Hematopoietic multipotent progenitor cell treated with erythropoietin and hydrocortisone succinate and interleukin-3 and kit ligand, for 17 days (in vitro differentiated cells): ENCODE data around the gene FGD2.

ENCODE experiments used
- DNase-seq: peaks from one replicate; pipeline ENCODE4 v3.0.0-alpha.2; 2015; ENCODE audit warnings: low spot score

The FGD2 gene, protein sequence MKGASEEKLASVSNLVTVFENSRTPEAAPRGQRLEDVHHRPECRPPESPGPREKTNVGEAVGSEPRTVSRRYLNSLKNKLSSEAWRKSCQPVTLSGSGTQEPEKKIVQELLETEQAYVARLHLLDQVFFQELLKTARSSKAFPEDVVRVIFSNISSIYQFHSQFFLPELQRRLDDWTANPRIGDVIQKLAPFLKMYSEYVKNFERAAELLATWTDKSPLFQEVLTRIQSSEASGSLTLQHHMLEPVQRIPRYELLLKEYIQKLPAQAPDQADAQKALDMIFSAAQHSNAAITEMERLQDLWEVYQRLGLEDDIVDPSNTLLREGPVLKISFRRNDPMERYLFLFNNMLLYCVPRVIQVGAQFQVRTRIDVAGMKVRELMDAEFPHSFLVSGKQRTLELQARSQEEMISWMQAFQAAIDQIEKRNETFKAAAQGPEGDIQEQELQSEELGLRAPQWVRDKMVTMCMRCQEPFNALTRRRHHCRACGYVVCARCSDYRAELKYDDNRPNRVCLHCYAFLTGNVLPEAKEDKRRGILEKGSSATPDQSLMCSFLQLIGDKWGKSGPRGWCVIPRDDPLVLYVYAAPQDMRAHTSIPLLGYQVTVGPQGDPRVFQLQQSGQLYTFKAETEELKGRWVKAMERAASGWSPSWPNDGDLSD

DNA sequence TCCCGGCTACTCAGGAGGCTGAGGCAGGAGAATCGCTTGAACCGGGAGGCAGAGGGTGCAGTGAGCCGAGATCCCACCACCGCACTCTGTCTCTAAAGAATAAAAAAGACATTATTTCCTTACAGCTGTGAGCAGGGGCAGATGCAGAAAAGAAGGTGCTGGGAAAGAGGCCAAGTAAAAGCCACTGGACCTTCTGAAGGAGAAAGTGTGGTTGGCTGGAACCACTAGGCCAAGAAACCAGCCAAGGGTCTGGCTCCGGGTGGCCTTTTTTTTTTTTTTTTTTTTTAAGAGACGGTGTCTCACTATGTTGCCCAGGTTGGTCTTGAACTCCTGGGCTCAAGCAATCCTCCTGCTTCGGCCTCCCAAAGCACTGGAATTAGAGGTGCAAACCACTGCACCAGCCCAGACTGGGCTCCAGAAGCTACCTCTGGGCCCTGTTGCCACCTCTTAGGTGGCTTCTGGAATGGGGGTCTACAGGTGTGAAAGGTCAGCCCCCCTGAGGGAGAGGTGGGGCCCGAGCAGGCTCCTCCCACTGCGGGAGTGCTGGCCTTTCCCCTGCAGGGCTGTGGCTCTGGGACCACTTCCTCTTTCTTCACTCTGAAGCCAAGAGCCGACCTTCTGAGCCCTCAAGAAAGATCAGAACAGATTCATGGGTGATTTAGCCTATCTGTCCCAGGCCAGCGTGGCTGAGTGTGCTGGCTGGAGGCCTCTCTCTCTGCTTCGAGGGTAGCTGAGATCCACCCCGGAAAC, at the start of gene FGD2:
FGD2 (plus strand) TSS at position 595 of the 750 bp plus-strand sequence. CDS start 163 bp downstream, outside the sequence.
- DNase-seq, result no peak

DNA sequence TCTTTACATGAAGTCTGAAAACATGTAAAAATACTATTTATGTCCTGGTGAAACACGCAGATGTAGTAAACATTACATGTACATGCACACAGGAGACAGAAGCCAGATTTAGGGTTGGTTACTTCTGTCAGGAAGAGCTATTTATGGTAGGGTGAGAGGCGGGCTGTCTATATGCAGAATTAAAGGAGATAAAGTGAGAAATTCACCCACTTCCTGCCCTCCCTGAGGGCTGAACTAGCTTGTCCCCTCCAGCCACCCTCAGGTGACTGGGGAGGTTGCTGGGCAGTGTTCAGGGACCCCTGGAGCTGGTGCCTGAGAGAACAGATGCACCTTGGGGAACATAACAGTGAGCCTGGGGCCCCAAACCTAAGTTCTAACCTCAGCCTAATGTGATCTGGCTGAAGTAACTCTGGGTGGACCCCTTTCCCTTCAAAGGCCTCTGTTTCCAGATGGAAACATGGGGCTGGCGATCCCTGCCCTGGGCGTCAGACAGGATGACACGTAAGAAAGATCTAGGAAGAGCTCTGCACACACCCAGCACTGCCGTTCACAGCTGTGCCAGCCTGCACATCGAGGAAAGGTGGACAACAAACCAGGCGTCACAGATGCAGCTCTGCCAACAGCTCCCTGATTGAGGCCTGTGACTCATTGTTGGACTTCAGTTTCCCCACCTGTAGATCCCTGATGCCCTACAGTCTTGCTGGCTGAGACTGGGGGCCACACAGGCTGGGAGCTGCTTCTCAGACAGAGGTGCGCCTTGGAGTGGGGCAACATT, 49.6 kb upstream of the FGD2 start:
- no peak for DNase-seq

DNA sequence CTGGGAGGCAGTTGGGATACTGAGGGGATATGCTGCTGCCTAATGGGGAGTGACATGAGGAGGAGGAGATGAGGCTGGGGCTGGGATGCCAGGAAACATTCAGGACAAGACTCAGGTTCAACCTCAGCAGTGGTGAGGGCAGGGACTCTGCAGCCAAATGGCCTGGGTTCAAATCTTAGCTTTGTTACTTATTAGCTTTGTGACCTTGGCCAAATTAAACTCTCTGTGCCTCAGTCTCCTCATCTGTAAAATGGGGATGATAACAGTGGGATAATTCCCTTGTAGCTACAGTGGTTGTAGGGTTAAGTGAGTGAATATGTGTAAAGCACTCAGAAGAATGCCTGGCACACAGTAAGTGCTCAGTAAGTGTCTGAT, 49.0 kb upstream of the FGD2 start:
- DNase-seq, result no peak

DNA sequence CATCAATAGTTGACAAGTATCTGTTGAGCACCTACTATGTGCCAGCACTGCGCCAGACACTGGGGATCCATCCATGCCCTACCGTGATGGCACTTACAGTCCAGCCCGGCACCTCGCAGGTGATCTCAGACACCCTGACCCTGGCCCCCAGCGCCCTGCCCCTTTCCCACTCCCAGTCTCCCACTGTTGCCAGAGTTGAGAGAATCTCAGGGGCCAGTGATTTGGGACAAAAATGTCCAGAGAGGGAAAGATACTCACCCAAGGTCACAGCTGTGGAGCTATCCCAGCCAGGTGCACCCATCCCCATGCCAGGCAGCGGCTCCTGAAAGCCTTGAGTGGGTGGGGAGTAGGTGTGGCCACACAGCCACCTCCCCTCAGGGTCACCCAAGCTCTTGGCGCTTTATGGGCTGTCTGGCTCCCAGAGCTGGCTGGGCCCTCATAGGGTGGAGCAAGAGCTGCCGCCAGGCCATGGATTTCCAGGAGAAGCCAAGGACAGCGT, 47.6 kb upstream of the FGD2 start:
- no peak for DNase-seq

DNA sequence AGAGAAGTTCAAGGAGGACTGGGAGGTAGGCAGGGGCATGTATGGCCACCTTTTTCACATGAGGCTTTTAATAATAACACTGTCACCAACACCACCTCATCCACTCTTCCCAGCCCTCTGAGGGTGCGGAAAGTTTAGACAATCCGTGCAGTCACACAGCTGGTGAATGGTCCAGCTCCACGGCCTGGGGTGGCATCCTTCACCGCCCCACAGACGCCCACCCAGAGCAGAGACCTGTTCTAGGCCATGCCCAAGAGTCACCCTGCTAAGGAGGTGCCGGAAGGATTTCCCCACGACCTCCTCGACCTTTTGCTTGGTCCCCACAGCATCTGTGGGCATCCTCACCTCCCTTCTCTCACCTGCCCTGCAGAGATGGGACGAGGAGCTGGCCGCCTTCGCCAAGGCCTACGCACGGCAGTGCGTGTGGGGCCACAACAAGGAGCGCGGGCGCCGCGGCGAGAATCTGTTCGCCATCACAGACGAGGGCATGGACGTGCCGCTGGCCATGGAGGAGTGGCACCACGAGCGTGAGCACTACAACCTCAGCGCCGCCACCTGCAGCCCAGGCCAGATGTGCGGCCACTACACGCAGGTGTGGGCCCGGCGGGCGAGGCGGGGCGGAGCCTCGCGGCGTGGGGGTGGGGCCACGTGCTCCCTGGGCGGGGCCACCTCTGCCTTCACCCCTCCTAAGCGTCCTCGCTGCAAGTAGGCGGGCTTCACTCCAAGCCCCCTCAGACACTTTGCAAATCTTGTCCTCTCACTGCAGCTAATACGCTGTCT, 46.5 kb upstream of the FGD2 start:
- no peak for DNase-seq

DNA sequence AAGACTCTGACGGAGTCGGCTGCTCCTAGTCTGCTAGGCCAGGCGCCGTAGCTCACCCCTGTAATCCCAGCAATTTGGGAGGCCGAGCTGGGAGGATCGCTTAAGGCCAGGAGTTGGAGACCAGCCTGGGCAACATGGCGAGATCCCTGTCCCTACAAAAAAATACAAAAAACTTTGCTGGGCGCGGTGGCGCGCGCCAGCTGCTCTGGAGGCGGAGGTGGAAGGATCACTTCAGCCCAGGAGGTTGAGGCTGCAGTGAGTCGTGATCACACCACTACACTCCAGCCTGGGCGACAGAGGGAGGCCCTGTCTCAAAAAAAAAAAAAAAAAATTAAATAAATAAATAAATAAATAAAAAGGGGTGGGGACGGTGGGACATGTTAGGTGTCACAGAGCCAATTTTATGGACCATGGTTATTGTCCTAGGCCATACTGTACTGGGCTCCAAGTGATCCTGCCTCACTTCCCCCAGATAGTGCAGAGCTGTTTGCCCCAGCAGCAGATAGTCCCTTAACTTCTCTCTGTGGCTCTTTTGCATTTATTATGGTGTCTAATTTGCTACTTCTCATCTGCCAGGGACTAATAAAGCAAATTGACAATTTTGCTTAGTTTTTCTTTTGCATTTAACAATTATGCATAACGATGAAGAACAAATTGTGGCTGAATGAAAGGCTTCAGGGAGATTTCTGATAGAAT, 45.8 kb upstream of the FGD2 start:
- DNase-seq, result peak; percentile 38

DNA sequence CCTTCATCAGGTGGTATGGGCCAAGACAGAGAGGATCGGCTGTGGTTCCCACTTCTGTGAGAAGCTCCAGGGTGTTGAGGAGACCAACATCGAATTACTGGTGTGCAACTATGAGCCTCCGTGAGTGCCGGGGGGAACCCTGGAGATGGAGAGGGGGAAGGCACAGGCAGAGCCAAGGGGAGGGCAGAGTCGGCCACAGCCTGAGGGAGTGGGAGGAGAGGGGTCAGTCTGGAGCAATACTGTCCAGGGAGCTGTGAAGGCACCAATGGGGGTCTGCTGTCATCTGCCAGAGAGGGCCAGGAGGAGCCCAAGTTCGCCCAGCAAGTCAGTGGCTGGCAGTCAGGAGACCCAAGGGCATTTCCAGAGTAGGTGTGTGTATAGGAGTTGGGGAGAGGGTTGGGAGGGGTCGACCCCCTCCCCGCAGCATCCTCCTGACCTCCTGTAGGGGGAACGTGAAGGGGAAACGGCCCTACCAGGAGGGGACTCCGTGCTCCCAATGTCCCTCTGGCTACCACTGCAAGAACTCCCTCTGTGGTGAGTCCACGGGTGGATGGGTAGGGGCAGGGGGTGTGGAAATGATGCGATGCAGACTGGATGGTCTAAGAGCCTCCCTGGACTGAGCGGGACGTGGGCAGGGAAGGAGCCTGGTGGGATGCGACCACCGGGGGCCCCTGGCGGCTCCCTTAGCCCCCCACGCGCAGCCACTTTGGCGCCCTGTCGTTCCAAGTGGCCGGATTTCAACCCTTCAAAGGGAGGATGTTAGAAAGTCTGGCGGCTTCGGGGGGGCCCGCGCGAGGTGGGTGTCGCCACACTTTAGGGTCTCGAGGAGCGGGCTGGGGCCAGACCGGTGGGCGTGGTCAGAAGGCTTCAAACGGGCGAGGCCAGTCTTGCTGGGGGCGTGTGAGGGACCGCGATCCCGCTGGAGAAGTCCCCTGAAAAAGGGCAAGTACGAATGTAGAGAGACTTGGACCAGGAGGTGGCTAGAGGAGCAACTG, 43.7 kb upstream of the FGD2 start:
- no peak for DNase-seq

DNA sequence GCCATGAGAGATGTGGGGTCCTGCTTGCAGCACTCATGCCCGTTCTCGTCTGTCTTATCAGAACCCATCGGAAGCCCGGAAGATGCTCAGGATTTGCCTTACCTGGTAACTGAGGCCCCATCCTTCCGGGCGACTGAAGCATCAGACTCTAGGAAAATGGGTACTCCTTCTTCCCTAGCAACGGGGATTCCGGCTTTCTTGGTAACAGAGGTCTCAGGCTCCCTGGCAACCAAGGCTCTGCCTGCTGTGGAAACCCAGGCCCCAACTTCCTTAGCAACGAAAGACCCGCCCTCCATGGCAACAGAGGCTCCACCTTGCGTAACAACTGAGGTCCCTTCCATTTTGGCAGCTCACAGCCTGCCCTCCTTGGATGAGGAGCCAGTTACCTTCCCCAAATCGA, 42.6 kb upstream of the FGD2 start:
- DNase-seq, result peak; percentile 60

DNA sequence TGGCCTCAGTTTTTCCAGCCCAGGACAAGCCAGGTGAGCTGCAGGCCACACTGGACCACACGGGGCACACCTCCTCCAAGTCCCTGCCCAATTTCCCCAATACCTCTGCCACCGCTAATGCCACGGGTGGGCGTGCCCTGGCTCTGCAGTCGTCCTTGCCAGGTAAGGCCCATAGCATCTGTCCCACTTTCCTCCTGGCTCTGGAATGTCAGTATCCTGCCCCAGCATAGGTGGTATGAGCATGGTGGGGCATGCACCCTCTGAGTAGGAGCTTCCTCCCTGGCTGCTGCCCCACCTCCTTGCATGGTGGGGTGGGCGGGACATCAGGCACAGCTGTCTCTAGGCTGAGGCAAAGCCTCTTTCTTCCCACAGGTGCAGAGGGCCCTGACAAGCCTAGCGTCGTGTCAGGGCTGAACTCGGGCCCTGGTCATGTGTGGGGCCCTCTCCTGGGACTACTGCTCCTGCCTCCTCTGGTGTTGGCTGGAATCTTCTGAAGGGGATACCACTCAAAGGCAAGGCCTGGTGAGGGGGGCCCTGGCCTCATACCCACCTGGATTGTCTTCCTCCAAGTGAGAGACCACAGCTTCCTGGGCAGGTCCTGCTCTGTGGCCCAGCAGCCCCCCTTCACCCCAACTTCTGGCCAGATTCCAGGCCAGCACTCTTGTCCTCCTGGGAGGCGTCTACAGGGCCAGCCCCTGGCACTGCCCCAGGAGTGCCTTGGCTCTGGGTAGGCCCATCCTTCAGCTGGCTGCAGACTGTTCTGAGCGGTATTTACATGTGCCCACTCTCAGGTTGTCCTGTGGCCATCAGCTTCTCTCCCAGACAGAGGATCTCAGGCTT, 41.8 kb upstream of the FGD2 start:
- DNase-seq, result peak; percentile 82

DNA sequence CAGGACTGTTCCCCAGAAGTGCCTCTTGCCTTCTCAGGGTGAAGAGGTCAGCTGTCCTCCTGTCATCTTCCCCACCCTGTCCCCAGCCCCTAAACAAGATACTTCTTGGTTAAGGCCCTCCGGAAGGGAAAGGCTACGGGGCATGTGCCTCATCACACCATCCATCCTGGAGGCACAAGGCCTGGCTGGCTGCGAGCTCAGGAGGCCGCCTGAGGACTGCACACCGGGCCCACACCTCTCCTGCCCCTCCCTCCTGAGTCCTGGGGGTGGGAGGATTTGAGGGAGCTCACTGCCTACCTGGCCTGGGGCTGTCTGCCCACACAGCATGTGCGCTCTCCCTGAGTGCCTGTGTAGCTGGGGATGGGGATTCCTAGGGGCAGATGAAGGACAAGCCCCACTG, 41.1 kb upstream of the FGD2 start:
- DNase-seq, result no peak

DNA sequence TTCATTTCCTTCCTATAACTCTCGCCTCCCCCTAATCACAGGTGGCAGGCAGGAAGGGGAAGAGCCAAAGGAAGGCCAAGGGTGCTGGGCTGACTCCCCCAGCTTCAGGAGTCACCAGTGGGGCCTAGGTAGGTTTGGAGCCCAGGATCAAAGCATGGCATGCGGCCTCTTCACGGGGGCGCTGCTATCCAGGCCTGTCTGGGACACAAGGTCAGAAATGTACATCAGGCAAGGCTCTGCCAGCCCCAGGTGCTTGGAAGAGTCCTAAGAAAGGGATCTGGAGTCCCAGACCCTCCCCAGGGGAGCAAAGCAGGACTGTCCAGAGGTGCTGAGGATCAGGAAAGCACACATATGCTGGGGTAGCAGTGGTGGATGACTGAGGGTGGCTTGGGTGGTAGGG, 40.5 kb upstream of the FGD2 start:
- DNase-seq, result no peak

DNA sequence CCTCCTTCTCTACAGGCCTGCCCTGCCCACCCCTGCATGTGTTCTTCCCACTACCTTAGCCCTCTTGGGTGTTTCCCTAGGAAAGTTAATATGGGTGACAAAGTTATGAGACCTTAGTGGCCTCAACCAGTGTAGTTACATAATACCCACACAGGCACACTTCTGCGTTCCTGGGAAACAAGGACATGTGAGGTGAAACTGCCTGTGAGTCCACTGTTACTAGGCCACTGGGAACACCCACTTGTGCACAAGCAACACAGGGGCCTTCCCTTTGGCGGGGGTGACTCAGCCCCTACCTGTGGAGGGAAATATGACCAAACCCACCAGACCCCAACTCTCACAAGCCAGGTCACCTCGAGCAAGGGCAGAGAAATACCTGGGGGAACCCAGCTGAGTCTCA, 38.2 kb upstream of the FGD2 start:
- DNase-seq, result no peak

DNA sequence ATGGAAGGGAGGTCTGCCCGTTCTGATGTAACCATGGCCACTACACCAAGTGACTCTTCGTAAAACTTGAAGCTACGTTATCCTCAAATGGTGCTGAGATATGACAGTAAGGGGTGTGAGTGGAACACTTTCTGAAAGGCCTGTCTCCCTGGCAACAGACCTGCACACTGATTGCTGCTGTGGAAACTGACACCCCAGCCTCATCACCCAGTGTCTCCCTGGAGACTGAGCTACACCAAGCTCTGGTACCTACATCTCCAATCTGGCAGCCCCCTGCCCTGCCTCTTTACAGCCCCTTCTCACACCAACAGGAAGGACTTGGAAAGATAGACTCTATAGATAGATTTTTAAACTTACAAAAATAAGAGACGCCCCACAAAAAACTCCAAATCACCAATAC, 37.7 kb upstream of the FGD2 start:
- DNase-seq, result no peak

DNA sequence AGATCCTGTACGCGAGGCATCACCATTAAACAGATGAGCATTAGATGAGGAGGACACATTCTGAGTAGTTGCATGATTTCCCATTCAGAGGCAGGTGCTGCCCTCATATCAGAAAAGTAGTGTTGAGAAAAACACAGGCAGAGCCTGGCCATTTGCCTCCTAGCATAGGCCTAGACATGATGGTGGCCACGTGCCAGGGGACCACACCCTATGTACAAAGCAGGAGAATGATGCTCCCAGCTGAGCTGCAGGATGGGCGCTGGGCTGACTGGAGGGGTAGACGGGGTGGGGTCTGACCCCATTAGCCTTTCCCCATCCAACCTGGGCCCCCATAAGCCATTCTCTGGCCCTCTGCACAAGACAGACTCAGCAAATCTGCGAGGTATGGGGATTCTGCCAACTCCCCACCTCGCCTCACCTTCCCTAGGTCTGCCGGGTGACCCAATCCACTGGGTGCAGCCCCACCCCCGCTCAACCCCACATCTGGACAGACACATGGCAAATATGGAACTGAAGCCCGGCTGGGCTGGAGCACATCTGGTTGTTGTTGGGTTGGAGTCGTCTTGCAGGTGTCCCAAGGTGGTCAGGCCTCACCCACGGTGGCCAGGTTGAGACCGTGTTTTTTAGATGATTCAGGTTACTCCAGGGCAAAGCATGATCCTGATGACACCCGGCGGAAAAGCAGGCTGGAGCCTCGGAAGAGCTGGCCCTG, 37.0 kb upstream of the FGD2 start:
- peak; percentile 82 for DNase-seq

DNA sequence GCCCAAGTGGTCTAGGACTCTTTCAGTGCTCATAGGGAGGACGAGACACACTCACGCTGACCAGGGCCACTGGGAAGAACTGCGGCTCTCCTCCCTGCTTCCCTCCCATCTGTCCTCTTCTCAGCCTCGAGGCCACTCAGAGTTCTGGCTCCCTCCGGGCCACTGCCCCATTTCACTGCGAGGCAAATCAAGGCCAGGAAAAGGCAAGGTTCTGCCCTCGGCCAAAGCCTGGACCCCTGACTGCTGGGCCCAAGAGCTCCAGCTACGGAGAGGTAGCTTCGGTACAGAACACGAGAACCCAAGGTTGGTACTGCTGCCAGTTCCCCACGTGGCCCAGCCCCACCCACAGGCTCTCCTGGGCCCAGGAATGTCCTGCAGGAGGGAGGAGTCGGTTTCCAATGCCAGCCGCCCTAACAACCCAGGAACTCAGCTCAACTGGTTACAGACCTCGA, 36.2 kb upstream of the FGD2 start:
- no peak for DNase-seq

DNA sequence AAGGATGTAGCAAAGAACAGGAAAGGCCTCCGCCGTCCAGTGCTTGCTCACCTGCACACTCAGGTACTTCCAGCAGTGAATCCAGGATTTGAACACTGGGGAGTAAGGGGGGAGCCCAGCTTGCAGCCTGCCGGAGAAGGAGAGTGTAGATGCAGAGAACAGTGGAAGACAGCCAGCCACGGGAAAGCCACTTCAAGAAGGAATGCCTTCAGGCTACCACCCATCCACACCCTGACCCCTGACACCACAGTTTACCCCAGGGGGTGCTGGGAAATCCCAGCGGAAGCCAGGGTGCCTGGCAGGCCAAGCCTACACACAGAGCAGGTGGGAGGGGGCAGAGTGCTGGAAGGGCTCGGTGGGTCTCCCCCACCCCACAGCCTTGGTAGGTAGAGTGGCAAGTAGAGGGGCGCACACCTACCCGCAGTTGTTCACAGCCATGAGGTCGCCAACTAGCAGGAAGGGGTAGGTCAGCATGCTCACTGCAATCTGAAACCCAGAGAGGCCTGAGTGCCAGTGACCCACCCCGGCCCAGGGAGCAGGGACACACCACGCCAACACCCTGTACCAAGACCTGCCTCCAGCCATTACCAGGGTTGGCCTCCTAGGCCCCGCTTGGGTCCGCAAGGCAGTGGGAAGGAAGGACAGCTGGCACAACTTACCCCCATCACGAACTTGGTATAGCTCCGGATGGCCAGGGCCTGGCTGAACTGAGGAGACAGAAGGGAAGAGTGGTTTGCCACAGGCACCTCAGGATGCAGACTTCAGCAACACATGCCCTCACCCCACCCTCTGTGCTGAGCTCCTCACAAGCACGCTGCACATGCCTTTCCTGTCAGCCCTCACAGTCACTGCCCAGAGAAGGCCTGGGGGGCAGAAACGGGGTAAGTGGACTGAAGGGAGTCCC, 35.2 kb upstream of the FGD2 start:
- DNase-seq, result no peak
